IMR-90 (cell line): ENCODE measurements around the gene ZNF532. TPM values are rescaled to one million over a fixed set of nuclear protein-coding genes. Genes with fewer than 3 reads are reported as not detected.

ENCODE experiments used
- ATAC-seq: fragments of 200-7000 bp; cut with Tn5 transposase; 2 replicates; pipeline ENCODE4 v1.9.1; 2020; ENCODE audit warnings: low read depth, mild to moderate bottlenecking, moderate library complexity
- BruUV-seq: library from RNA; stranded (reverse); fragments of 400-500 nt; replicated peaks from 2 replicates; lab custom pipeline; 2021; lab: Mats Ljungman, UMichigan
- CTCF ChIA-PET: fragments of 300-600 bp; formaldehyde crosslinking; extraction: SDS; loops from one replicate; lab custom pipeline; 2021; ENCODE audit warnings: antibody characterized with exemption; lab: Yijun Ruan, JAX
- POLR2A ChIA-PET: fragments of 300-600 bp; sonication (Branson Sonifier 250); formaldehyde crosslinking; loops from one replicate; lab custom pipeline; 2022; ENCODE audit warnings: antibody characterized with exemption; ENCODE audit not compliant: unreplicated experiment; lab: Charles Lee
- DNase-seq: peaks from one replicate; pipeline ENCODE4 v3.0.0; 2013
- H2AFZ ChIP-seq: replicated peaks from 2 replicates; pipeline ENCODE3; 2013; ENCODE audit warnings: low read length, mild to moderate bottlenecking; ENCODE audit not compliant: poor library complexity
- H2AK5ac ChIP-seq: 2 replicates; pipeline ENCODE4 v1.6.1; 2013; ENCODE audit warnings: low read depth, low read length, inconsistent platforms
- H2AK9ac ChIP-seq: replicated peaks from 2 replicates; pipeline ENCODE3; 2013; ENCODE audit warnings: mild to moderate bottlenecking, low read depth, low read length, moderate library complexity; ENCODE audit not compliant: poor library complexity
- H2BK120ac ChIP-seq: 2 replicates; pipeline ENCODE4 v1.6.1; 2013; ENCODE audit warnings: low read depth, low read length, inconsistent platforms
- H2BK15ac ChIP-seq: 3 replicates; pipeline ENCODE4 v1.6.1; 2013; ENCODE audit warnings: low read depth, low read length, inconsistent platforms
- H2BK20ac ChIP-seq: 2 replicates; pipeline ENCODE4 v1.6.1; 2013; ENCODE audit warnings: low read depth, mild to moderate bottlenecking, inconsistent platforms, low read length, moderate library complexity
- H2BK5ac ChIP-seq: 2 replicates; pipeline ENCODE4 v1.6.1; 2013; ENCODE audit warnings: mild to moderate bottlenecking, low read depth, low read length, inconsistent platforms; ENCODE audit not compliant: poor library complexity, severe bottlenecking
- H3K14ac ChIP-seq: replicated peaks from 2 replicates; pipeline ENCODE4 v1.6.1; 2013; ENCODE audit warnings: low read depth, low read length, inconsistent platforms
- H3K18ac ChIP-seq: 2 replicates; pipeline ENCODE4 v1.6.1; 2013; ENCODE audit warnings: low read depth, low read length, control low read depth
- H3K23ac ChIP-seq: 2 replicates; pipeline ENCODE4 v1.6.1; 2013; ENCODE audit warnings: low read depth, low read length, inconsistent platforms
- H3K27ac ChIP-seq: 2 replicates; pipeline ENCODE4 v1.5.1; 2013; ENCODE audit warnings: mild to moderate bottlenecking, control low read depth, low read length; ENCODE audit not compliant: insufficient read depth
- H3K27me3 ChIP-seq: 2 replicates; pipeline ENCODE4 v1.6.1; 2013; ENCODE audit warnings: low read length; ENCODE audit not compliant: control insufficient read depth, insufficient read depth
- H3K36me3 ChIP-seq: 2 replicates; pipeline ENCODE4 v1.6.1; 2013; ENCODE audit warnings: low read length, mixed read lengths; ENCODE audit not compliant: control insufficient read depth, insufficient read depth
- H3K4ac ChIP-seq: 2 replicates; pipeline ENCODE4 v1.6.1; 2013; ENCODE audit warnings: low read depth, low read length, inconsistent platforms
- H3K4me1 ChIP-seq: 2 replicates; pipeline ENCODE4 v1.6.1; 2013; ENCODE audit warnings: low read length, mixed read lengths; ENCODE audit not compliant: control insufficient read depth, insufficient read depth
- H3K4me2 ChIP-seq: 2 replicates; pipeline ENCODE4 v1.6.1; 2013; ENCODE audit warnings: low read depth, mild to moderate bottlenecking, control low read depth, low read length, moderate library complexity
- H3K4me3 ChIP-seq: 2 replicates; pipeline ENCODE4 v1.5.1; 2013; ENCODE audit warnings: low read depth, mild to moderate bottlenecking, control low read depth, low read length, moderate library complexity; ENCODE audit not compliant: insufficient read depth
- H3K56ac ChIP-seq: 2 replicates; pipeline ENCODE4 v1.6.1; 2013; ENCODE audit warnings: low read length, inconsistent platforms; ENCODE audit not compliant: insufficient read depth; ENCODE audit errors: extremely low read depth
- H3K79me1 ChIP-seq, 2 experiments: 2 replicates each; pipeline ENCODE4 v1.6.1; 2013; ENCODE audit warnings: low read length in 2 of 2, inconsistent platforms in 1 of 2, low read depth in 1 of 2
- H3K9ac ChIP-seq: 2 replicates; pipeline ENCODE4 v1.6.1; 2013; ENCODE audit warnings: low read depth, low read length, control low read depth
- H3K9me1 ChIP-seq: 2 replicates; pipeline ENCODE4 v1.6.1; 2013; ENCODE audit warnings: low read length, inconsistent platforms; ENCODE audit not compliant: insufficient read depth
- H3K9me3 ChIP-seq: 2 replicates; pipeline ENCODE4 v1.6.1; 2013; ENCODE audit warnings: low read length; ENCODE audit not compliant: control insufficient read depth, insufficient read depth
- H4K20me1 ChIP-seq: 2 replicates; pipeline ENCODE4 v1.6.1; 2013; ENCODE audit warnings: low read length, inconsistent platforms; ENCODE audit not compliant: insufficient read depth
- H4K5ac ChIP-seq: 2 replicates; pipeline ENCODE4 v1.6.1; 2013; ENCODE audit warnings: mild to moderate bottlenecking, low read depth, low read length, control low read depth
- H4K8ac ChIP-seq, 2 experiments: 2 replicates each; pipeline ENCODE4 v1.6.1; 2013; ENCODE audit warnings: low read depth in 2 of 2, low read length in 2 of 2, control low read depth in 1 of 2, inconsistent platforms in 1 of 2
- H4K91ac ChIP-seq: 2 replicates; pipeline ENCODE4 v1.6.1; 2013; ENCODE audit warnings: low read depth, low read length, inconsistent platforms; ENCODE audit not compliant: insufficient read depth
- CTCF ChIP-seq: conservative IDR thresholded peaks from 2 replicates; pipeline ENCODE4 v1.5.1; 2012; ENCODE audit warnings: mild to moderate bottlenecking, low read depth, low read length, improper control_type of control experiment
- FOS ChIP-seq: fragments of 150-350 bp; IDR thresholded peaks from 2 replicates; pipeline ENCODE4 v1.6.1; 2016; ENCODE audit warnings: low read depth, low read length
- MAZ ChIP-seq: IDR thresholded peaks from 2 replicates; pipeline ENCODE4 v1.6.1; 2012; ENCODE audit warnings: low read depth, mild to moderate bottlenecking, low read length, improper control_type of control experiment, moderate library complexity, borderline replicate concordance
- RAD21 ChIP-seq: IDR thresholded peaks from 2 replicates; pipeline ENCODE4 v1.6.1; 2012; ENCODE audit warnings: low read length, improper control_type of control experiment
- RCOR1 ChIP-seq: IDR thresholded peaks from 2 replicates; pipeline ENCODE4 v1.6.1; 2012; ENCODE audit warnings: mild to moderate bottlenecking, low read length, improper control_type of control experiment; ENCODE audit not compliant: insufficient replicate concordance
- SMC3 ChIP-seq: fragments of 150-350 bp; IDR thresholded peaks from 2 replicates; pipeline ENCODE4 v1.6.1; 2016; ENCODE audit warnings: low read depth, mild to moderate bottlenecking, antibody characterized with exemption, low read length, moderate library complexity
- WGBS, 2 experiments: methylation state at CpG; one replicate each; pipeline versions ENCODE4 v1.1.5 to v1.1.7; 2013; ENCODE audit warnings: missing lambda C conversion rate in 2 of 2; ENCODE audit not compliant: insufficient read length in 1 of 2; ENCODE audit errors: extremely low coverage in 2 of 2; 5-methylcytosine and 5-hydroxymethylcytosine counted together
- dilution Hi-C: fragments of 300-500 bp; cut with HindIII; formaldehyde crosslinking; loops from one replicate; pipeline ENCODE4 v1.14.3; 2018; ENCODE audit warnings: low sequenced_read_pairs; ENCODE audit not compliant: unreplicated experiment
- in situ Hi-C: fragments of 300-500 bp; cut with MboI; formaldehyde crosslinking; loops from 3 replicates; pipeline ENCODE4 v1.14.3; 2019; ENCODE audit warnings: low sequenced_read_pairs, inconsistent platforms, mixed read lengths
- intact Hi-C: fragments of 100-400 bp; cut with micrococcal nuclease; formaldehyde crosslinking; loops from 2 replicates; pipeline ENCODE4 v1.10.0; 2022
- polyA plus RNA-seq, 3 experiments: library from polyadenylated mRNA; depleted of rRNA; stranded (reverse); fragments of >200 nt; gene quantifications; 2 replicates each; pipeline ENCODE4 v1.2.3, GENCODE V29; 2012; ENCODE audit warnings: low replicate concordance in 1 of 3
- total RNA-seq: library from RNA; depleted of rRNA; stranded (reverse); fragments of >200 nt; gene quantifications from 2 replicates; pipeline ENCODE4 v1.2.3, GENCODE V29; 2012
- TF ChIP-seq, protein P1 (sequence below): fragments of 150-350 bp; IDR thresholded peaks from 2 replicates; pipeline ENCODE4 v1.6.1; 2017; ENCODE audit warnings: mild to moderate bottlenecking, antibody characterized with exemption, low read length, low read depth

The ZNF532 gene
- total and polyA plus RNA-seq, 2 of the 4 experiments (the other 2 are of a cell fraction), result 29.9 to 45.8 TPM

- Histone ChIP-seq H3K4ac (no peak overlapping the region), H2AFZ (no peak overlapping the region), H2BK5ac (no peak overlapping the region), H3K9ac (no peak overlapping the region), H3K56ac (no peak overlapping the region), H2AK5ac (no peak overlapping the region), H3K9me1 (peaks cover 13% of the 10 kb centered on the region; the same call in 1 of the 2 replicates), H3K79me1 (peaks cover 30 to 79% of the 10 kb centered on the region in 2 experiments), H3K4me2 (no peak overlapping the region), H2BK120ac (no peak overlapping the region), H3K9me3 (no peaks in the 10 kb centered on the region), H4K8ac (no peak overlapping the region), H3K4me1 (peaks cover 3% of the 10 kb centered on the region), H3K4me3 (no peak overlapping the region), H2BK15ac (no peak overlapping the region), H3K36me3 (peaks cover 12% of the 10 kb centered on the region), H3K23ac (no peak overlapping the region), H3K27me3 (no peaks in the 10 kb centered on the region), H3K27ac (no peak overlapping the region), H2AK9ac (no peak overlapping the region), H3K14ac (no peak overlapping the region), H3K18ac (no peak overlapping the region), H4K20me1 (peaks cover 5% of the 10 kb centered on the region; the same call in 1 of the 2 replicates), H2BK20ac (no peak overlapping the region), H4K91ac (no peak overlapping the region), H4K5ac (no peak overlapping the region)
- no CpG with 5 or more reads among the region's 11 CpGs for WGBS, 2 experiments
- dilution Hi-C loops (no loop called here), intact Hi-C loops (no loop called here), in situ Hi-C loops (no loop called here)
- BruUV-seq, result no TSS peak
- CTCF ChIA-PET, result no interaction called here
- TF ChIP-seq SMC3, result no peak
- TF ChIP-seq MAZ, result no peak
- no peak for TF ChIP-seq CTCF
- no peak for TF ChIP-seq RCOR1
- TF ChIP-seq, protein P1, sequence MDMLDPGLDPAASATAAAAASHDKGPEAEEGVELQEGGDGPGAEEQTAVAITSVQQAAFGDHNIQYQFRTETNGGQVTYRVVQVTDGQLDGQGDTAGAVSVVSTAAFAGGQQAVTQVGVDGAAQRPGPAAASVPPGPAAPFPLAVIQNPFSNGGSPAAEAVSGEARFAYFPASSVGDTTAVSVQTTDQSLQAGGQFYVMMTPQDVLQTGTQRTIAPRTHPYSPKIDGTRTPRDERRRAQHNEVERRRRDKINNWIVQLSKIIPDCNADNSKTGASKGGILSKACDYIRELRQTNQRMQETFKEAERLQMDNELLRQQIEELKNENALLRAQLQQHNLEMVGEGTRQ, result no peak
- TF ChIP-seq FOS, result no peak
- TF ChIP-seq RAD21, result no peak
- no peak for DNase-seq
- no peak for ATAC-seq
- POLR2A ChIA-PET, result no interaction called here
Measured at GRCh38 chr18:58901143-58901542, 36.5 kb downstream of the ZNF532 start.
